ENCODE measurements around the gene BNIP5. TPM values are rescaled to one million over a fixed set of nuclear protein-coding genes. Genes with fewer than 3 reads are reported as not detected.

Gene BNIP5
- total and polyA plus RNA-seq, 3 donors from 2014 or later = 0.68 to 0.96 (median 0.87) TPM

DNA sequence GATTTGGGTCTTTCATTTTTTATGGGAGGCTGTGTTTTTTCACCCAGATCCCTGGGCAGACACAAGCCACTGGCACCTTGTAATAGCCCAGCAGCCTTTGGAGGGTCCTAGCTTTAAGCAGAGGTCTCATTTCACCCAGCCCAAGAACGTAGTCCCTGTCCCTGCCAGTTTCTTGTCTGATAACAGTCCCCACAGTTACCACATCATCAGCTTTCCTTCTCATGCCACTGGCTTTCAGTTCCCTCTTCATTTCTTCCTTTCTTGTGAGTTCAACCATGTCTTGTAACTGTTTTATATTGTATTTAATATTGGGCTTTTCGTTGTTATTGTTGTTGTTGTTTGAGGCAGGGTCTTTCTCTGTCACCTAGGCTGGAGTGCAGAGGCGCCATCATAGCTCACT lies 56.2 kb downstream of the BNIP5 start:
- intact Hi-C loops (cut with DNase I; ENCODE audit: low total_unique reads) = no loop called here
- H3K27me3 ChIP-seq = no peaks in the 10 kb centered on the region
- 77 to 82% methylated on average over 3 of the region's 3 CpGs for WGBS, 2 donors
- H3K4me1 ChIP-seq = peaks cover 25% of the 10 kb centered on the region
- H3K4me3 ChIP-seq = no peak overlapping the region
- H3K27ac ChIP-seq = no peak overlapping the region
- DNase-seq = no peak
- no peaks in the 10 kb centered on the region for H3K9me3 ChIP-seq
- TF ChIP-seq POLR2A (IDR thresholded peaks at IDR 0.05) = no peak
- no peaks in the 10 kb centered on the region for H3K36me3 ChIP-seq (ENCODE audit: low read depth, missing control alignments)

DNA sequence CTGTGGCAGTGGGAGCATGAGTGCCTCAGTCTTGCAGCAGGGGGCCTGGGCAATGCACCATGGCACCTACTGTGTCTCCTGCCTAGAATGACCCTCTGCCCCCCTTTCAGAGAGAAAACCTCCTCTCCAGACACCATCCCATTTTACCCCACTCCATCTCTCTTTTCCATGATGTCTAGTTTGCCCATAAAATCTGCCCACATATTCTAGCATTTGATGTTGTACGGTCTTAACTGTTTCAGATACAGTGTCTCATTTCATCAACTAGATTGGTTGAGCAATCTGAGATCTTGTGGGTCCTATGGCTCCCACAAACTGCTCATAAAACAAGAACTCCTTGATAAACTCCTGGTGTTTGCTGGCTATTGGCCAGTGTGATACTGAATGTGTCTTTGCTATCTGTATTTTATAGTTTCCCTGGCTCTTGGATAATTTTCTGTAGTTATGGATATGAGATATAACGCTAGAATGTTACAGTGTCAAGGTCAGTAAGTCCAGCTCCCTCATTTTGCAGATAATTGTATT lies 58.7 kb downstream of the BNIP5 start:
- intact Hi-C loops (cut with DNase I; ENCODE audit: low total_unique reads) = no loop called here
- peak; percentile 88 for DNase-seq
- WGBS, 2 donors = 38 to 44% methylated on average over 2 of the region's 2 CpGs
- Histone ChIP-seq H3K4me3 (no peak overlapping the region), H3K27me3 (no peaks in the 10 kb centered on the region), H3K27ac (peak overlapping the region in 1 of 2 donors; percentile 31), H3K4me1 (peaks cover 25% of the 10 kb centered on the region), H3K9me3 (no peaks in the 10 kb centered on the region), H3K36me3 (ENCODE audit: low read depth, missing control alignments) (no peaks in the 10 kb centered on the region)
- no peak for TF ChIP-seq POLR2A (IDR thresholded peaks at IDR 0.05)
- TF ChIP-seq, protein P1, sequence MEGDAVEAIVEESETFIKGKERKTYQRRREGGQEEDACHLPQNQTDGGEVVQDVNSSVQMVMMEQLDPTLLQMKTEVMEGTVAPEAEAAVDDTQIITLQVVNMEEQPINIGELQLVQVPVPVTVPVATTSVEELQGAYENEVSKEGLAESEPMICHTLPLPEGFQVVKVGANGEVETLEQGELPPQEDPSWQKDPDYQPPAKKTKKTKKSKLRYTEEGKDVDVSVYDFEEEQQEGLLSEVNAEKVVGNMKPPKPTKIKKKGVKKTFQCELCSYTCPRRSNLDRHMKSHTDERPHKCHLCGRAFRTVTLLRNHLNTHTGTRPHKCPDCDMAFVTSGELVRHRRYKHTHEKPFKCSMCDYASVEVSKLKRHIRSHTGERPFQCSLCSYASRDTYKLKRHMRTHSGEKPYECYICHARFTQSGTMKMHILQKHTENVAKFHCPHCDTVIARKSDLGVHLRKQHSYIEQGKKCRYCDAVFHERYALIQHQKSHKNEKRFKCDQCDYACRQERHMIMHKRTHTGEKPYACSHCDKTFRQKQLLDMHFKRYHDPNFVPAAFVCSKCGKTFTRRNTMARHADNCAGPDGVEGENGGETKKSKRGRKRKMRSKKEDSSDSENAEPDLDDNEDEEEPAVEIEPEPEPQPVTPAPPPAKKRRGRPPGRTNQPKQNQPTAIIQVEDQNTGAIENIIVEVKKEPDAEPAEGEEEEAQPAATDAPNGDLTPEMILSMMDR (IDR thresholded peaks at IDR 0.05) = no peak

DNA sequence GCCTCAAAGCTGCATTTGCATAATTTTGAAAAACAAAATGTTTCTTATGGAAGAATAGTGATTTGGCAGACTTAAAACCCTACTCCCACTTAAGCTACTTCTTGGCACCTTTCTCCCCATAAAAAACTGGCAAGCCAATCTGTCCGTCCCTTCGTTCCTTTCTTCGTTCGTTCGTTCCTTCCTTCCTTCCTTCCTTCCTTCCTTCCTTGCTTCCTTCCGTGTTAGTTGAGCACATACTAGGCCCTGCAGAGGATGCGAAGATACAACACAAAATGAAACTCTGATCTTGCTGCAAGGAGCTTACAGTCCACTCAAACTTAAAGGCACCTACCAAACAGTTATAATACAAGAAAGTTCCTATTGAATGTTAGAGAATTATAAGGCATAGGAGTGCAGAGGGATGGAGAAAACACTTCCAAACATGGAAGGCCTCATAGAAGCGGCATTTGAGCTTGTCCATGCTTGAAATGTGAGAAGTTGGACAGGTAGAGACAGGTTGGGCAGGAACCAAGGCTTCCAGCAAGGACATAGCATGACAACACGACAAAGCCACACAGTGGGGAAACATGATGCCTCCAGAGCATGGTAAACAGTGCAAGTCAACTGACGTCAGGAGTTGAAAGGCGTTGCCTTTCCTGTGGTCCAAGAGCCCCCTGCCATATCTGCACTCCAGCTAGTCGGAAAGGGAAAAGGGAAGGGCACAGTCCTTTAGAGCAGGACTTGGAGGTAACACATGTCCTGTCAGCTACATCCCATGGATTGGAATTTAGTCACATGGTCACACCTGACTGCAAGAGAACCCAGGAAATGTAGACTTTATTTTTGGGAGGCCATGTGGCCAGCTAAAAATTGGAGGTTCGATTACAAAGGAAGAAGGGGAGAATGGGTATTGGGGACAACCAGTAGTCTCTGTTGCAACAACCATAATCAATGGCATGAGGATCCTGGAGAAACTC lies 59.8 kb downstream of the BNIP5 start:
- TF ChIP-seq POLR2A (IDR thresholded peaks at IDR 0.05) = no peak
- TF ChIP-seq, protein P1 (IDR thresholded peaks at IDR 0.05) = no peak
- H3K4me3 ChIP-seq = no peak overlapping the region
- no peaks in the 10 kb centered on the region for H3K9me3 ChIP-seq
- intact Hi-C loops (cut with DNase I; ENCODE audit: low total_unique reads) = no loop called here
- peak overlapping the region; percentile 29 to 31 for H3K27ac ChIP-seq
- H3K36me3 ChIP-seq (ENCODE audit: low read depth, missing control alignments) = no peaks in the 10 kb centered on the region
- H3K4me1 ChIP-seq = peaks cover 25% of the 10 kb centered on the region
- WGBS, 2 donors = 62 to 82% methylated on average over 13 of the region's 13 CpGs
- no peaks in the 10 kb centered on the region for H3K27me3 ChIP-seq
- no peak for DNase-seq

DNA sequence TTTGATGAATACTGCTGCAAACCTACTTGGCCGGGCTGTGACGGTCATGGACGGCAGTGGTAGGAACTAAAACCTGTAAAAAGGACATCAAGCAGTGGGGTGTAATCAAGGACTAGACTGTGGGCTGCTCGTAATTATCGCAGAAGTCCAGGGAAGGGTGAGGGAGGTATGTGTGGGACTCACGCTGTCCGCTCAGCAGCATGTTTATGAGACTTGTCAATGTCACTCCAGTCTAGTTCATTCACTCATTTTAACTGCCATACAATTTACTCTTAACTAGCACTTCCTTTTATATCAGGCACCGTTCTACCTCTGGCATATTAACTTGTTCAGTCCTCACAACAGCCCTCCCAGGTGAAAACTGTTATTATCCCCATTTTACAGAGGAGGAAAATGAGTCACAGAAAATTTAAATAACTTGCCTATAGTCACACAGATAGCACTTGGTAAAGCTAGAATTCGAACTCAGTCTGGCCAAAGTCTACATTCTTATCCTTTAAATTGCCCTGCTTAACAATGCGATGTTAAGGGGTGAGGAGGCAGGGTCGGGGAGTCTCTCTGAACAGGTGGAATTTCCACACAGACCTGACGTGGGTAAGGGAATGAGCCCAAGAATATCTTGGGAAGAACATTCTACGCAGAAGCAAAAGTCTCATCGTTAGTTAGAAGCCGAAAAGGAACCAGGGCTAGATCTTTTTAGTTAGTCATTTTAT lies 62.7 kb downstream of the BNIP5 start:
- Histone ChIP-seq H3K9me3 (no peaks in the 10 kb centered on the region), H3K4me3 (no peak overlapping the region), H3K4me1 (peaks cover 26% of the 10 kb centered on the region), H3K36me3 (ENCODE audit: low read depth, missing control alignments) (no peaks in the 10 kb centered on the region), H3K27me3 (no peaks in the 10 kb centered on the region), H3K27ac (no peak overlapping the region)
- intact Hi-C loops (cut with DNase I; ENCODE audit: low total_unique reads) = no loop called here
- DNase-seq = no peak
- TF ChIP-seq POLR2A (IDR thresholded peaks at IDR 0.05) = no peak
- TF ChIP-seq, protein P1 (IDR thresholded peaks at IDR 0.05) = no peak
- 65 to 79% methylated on average over 15 of the region's 15 CpGs for WGBS, 2 donors

DNA sequence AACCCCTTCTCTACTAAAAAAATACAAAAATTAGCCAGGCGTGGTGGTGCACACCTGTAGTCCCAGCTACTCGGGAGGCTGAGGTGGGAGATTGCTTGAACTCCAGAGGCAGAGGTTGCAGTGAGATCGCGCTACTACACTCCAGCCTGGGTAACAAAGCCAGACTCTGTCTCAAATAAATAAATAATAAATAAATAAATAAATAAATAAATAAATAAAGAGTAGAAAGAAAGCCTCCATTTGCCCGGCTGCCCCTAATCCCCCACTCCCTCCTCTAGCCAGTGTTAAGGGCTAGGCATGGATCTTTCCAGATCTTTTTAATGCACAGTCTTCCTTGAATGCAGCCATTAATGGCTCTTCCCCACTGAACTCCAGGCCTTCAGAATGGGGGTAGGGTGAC lies 63.6 kb downstream of the BNIP5 start:
- no peaks in the 10 kb centered on the region for H3K27me3 ChIP-seq
- TF ChIP-seq POLR2A (IDR thresholded peaks at IDR 0.05) = no peak
- TF ChIP-seq, protein P1 (IDR thresholded peaks at IDR 0.05) = no peak
- WGBS, 2 donors = 96% methylated on average over 5 of the region's 5 CpGs
- intact Hi-C loops (cut with DNase I; ENCODE audit: low total_unique reads) = no loop called here
- no peaks in the 10 kb centered on the region for H3K36me3 ChIP-seq (ENCODE audit: low read depth, missing control alignments)
- peaks cover 28% of the 10 kb centered on the region for H3K4me1 ChIP-seq
- no peaks in the 10 kb centered on the region for H3K9me3 ChIP-seq
- DNase-seq = no peak
- H3K27ac ChIP-seq = no peak overlapping the region
- no peak overlapping the region for H3K4me3 ChIP-seq

Data from testis (tissue), 3 donors.